C4-2B (cell line): ENCODE measurements around the gene TAMALIN.

ENCODE experiments used
- CTCF ChIP-seq: fragments of 450-650 bp; conservative IDR thresholded peaks from 2 replicates; pipeline ENCODE4 v1.5.1; 2017; ENCODE audit warnings: mild to moderate bottlenecking
- ZFX ChIP-seq: fragments of 450-650 bp; IDR thresholded peaks from 2 replicates; pipeline ENCODE4 v1.6.1; 2017

DNA sequence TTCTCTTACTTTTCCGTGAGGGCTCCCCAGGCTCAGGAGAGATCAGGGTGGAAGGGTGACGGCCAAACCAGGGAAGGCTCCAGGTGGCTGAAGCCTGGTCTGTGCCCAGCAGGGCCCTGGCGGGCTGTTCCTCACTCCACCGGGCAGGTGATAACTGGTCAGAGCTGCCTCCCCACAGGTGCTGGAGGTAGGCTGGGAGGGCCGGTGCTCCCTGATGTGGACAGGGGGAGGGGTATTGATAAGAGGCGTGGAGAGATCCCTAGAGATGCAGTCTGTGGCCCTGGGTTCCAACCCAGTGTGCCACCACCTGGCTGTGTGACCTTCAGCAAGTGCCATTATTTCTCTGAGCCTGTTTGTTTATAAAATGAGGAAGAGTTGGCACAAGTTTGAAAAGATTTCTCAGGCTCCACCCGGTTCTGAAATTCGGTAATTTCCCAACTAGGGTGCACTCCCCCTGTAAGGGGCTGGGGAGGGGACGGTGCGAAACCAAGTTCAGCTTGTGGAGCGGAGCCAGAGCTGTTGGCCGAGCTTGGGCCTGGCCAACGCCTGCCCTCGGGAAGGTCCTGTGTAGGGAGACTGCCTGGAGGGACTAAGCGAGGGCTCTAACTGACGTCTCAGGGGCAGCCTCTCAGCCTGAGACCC, 43.5 kb downstream of the TAMALIN start:
- TF ChIP-seq CTCF (no peak), ZFX (0 out of 2 replicates have a peak, but pooled peaks have one; percentile 65)
